ENCODE measurements around the gene KCNJ5.
"Not testable (repeated sequence)": the region's sequence is repeated elsewhere in the genome, so short reads cannot be mapped to it uniquely, and the experiment has no call there.

KCNJ5 gene

DNA sequence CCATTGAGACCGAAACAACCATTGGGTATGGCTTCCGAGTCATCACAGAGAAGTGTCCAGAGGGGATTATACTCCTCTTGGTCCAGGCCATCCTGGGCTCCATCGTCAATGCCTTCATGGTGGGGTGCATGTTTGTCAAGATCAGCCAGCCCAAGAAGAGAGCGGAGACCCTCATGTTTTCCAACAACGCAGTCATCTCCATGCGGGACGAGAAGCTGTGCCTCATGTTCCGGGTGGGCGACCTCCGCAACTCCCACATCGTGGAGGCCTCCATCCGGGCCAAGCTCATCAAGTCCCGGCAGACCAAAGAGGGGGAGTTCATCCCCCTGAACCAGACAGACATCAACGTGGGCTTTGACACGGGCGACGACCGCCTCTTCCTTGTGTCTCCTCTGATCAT is 20.5 kb downstream of the KCNJ5 start:
- DNase-seq (ENCODE audit: low read depth in 2 of 2): no peak

GRCh38 chr11:128913806-128914205 is 22.6 kb downstream of the KCNJ5 start:
- no peak for DNase-seq (ENCODE audit: low read depth in 2 of 2)

- no peak for DNase-seq (ENCODE audit: low read depth in 2 of 2)
Measured at GRCh38 chr11:128914216-128915148, 23.3 kb downstream of the KCNJ5 start.

DNA sequence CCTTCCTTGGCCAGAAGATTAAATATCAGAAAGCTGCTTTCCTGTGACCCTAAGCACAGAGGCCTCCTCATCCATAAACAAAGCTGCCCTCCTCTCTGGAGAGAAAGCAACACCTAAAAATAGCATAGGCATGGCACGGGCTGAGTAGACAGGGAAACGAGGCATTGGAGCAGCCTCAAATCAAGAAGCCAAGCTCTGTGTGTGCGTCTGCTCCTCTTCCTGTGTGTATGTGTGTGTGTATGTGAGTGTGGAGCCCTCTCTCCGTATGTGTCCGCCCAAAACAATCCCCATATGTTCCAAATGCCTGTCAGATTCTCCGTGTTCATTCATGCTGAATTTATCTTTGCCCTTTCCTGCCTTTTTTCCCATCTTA is 24.0 kb downstream of the KCNJ5 start:
- DNase-seq (ENCODE audit: low read depth in 2 of 2): no peak

GRCh38 chr11:128916037-128916572 is 24.9 kb downstream of the KCNJ5 start:
- no peak for DNase-seq (ENCODE audit: low read depth in 2 of 2)

GRCh38 chr11:128916681-128917080 is 25.5 kb downstream of the KCNJ5 start:
- DNase-seq (ENCODE audit: low read depth in 2 of 2): no peak

DNA sequence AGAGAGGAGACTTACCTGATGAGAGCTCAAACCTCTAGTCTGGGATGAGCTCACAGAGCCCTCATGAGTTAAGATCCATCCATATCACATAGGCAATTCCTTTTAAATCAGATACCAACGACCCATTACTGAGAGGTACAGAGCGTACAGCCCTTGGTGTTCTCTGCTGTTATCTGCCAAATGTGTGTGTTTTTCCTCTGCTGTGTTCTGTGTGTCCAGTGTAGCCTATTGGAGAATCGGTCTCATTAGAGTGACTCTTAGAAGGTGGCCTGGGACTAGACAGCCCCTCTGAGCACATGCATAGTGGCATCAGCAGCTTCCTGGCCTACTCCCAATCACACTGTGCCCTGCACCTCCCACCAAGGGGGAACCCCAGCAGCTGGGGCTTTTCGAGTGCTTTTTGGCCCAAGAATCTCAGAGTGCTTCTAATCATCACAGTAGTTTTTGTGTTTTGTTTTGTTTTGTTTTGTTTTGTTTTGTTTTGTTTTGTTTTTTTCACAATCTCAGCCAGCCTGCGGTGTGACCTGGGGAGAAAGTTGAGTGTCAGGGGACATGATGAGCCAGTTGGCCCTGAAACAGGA is 26.1 kb downstream of the KCNJ5 start:
- no peak for DNase-seq (ENCODE audit: low read depth in 2 of 2)

- no peak for DNase-seq (ENCODE audit: low read depth in 2 of 2)
Measured at GRCh38 chr11:128919216-128919615, 28.1 kb downstream of the KCNJ5 start.

DNA sequence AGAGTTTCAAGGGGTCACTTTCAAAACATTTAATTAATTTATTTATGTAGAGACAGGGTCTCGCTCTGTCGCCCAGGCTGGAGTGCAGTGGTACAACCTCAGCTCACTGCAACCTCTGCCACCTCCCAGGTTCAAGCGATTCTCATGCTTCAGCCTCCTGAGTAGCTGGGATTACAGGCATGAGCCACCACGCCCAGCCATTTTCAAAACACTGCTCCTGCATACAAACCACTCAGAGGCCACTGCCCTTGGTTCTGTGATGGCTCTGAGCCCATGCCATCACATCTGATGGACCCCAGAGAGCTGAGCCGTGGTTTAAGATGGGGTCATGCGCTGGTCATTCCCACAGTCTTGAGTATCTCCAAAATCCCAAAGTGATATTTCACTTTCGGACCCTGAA is 28.5 kb downstream of the KCNJ5 start:
- not testable (repeated sequence) for DNase-seq (ENCODE audit: low read depth in 2 of 2)

DNA sequence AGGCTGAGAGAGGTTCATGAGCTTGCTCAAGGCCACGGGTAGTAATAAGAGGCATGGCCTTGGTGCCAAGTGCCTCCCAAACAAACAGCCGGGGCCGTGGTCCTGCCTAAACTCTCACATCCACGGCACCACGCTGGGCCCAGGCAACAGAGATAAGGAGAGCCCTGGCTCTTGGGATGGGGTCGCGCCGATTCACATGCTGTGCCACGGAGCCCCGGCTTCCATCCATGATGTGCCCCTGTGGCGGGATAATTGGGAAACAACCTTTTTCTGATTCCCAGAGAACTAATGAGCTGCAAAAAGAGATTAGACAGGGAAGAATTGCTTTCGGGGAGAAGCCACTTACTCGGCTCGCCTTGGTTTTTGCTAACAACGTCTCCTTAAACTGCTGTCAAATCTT is 29.5 kb downstream of the KCNJ5 start:
- DNase-seq (ENCODE audit: low read depth in 2 of 2): no peak

DNA sequence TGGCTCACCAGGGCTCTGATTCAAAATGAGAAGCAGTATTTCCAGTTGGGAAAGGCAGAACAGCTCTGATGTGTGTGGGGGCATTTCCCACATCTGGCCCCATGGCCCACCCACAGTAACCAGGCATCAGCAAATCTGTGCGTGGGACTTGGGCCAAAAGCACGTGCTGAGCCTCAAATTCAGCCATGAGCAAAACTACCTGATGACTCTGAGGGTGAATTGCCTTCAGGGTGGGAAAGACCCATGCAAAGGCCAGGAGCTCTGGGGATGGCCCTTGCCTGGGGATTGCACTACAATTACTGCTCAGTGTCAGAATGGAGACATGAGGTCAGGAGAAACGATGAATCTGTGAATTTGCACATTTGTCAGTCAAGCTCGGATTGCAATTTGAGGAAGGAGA is 30.6 kb downstream of the KCNJ5 start:
- DNase-seq (ENCODE audit: low read depth in 2 of 2): no peak

DNA sequence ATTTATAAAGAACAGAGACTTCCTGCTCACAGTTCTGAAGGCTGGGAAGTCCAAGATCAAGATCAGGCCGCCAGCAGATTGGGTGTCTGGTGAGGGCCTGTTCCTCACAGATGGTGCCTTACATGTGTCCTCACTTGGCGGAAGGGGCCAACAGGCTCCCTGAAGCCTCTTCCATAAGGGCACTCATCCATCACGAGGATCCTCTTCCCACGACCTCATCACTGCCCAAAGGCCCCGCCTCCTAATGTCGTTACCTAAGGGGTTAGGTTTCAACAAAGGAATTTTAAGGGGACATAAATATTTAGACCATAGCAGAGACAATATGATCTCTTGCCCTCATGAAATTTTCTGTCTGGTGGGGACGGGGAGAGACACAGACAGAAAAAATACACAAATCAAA is 32.9 kb downstream of the KCNJ5 start:
- no peak for DNase-seq (ENCODE audit: low read depth in 2 of 2)

DNA sequence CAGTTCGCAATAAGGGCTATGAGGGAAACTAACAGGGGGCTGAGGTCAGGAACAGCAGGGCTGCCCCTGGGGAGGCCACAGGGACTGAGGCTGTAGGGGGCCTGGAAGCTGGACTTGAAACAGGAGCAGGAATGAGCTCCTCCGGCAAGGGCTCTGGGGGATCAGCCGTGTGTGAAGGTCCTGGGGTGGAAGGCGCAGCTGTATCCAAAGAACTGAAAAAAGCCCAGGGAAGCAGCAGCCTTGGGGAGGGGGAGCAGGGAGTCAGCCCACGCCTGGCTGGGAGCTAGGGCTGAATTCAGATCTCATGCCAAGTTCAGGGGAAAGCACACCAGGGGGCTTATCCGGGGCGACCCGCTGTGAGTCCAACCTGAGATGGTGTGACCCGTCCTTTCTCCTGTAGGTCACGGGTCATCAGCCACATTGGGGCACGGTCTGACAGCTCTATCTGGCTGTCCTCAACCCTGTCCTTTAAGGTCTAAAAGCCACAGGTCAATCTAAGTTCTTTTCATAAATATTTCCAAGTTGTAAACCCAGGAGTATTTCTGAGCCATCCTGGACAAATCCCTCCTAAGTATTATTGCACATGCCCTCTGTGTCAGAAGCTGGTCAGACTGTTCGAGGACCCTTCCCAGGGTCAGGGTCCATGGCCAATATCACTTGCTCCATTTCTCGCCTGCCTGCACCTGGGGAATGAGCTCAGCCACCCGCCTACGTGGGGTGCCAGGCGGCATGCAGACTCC is 33.5 kb downstream of the KCNJ5 start:
- DNase-seq (ENCODE audit: low read depth in 2 of 2): no peak

GRCh38 chr11:128925250-128925600 is 34.1 kb downstream of the KCNJ5 start:
- DNase-seq (ENCODE audit: low read depth in 2 of 2): no peak

- DNase-seq (ENCODE audit: low read depth in 2 of 2): no peak
Measured at GRCh38 chr11:128926000-128926399, 34.8 kb downstream of the KCNJ5 start.

GRCh38 chr11:128926437-128927107 is 35.4 kb downstream of the KCNJ5 start:
- DNase-seq (ENCODE audit: low read depth in 2 of 2): no peak

- no peak for DNase-seq (ENCODE audit: low read depth in 2 of 2)
Measured at GRCh38 chr11:128927108-128927461, 35.9 kb downstream of the KCNJ5 start.

GRCh38 chr11:128927683-128928336 is 36.7 kb downstream of the KCNJ5 start:
- DNase-seq (ENCODE audit: low read depth in 2 of 2): no peak

DNA sequence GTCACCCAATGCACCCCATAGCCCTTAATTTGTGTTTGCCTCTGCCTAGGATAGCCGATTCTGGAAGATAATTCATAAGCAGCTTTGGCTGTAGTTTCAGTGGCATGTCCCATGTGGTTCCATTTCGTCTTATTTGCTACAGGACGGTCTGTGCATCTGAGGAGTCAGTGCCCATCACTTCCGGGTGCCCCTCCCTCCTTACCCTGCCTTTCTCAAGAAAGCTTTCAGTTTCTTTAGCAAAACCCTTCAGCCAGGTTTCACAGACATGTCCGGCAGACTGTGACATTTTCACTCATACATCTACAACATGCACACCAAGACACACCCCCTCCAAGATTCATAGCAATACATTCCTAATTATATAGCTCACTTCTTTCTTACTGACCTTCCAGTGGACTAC is 37.2 kb downstream of the KCNJ5 start:
- DNase-seq (ENCODE audit: low read depth in 2 of 2): no peak

- DNase-seq (ENCODE audit: low read depth in 2 of 2): no peak
Measured at GRCh38 chr11:128929468-128929867, 38.3 kb downstream of the KCNJ5 start.

GRCh38 chr11:128929991-128930390 is 38.8 kb downstream of the KCNJ5 start:
- DNase-seq (ENCODE audit: low read depth in 2 of 2): no peak

DNA sequence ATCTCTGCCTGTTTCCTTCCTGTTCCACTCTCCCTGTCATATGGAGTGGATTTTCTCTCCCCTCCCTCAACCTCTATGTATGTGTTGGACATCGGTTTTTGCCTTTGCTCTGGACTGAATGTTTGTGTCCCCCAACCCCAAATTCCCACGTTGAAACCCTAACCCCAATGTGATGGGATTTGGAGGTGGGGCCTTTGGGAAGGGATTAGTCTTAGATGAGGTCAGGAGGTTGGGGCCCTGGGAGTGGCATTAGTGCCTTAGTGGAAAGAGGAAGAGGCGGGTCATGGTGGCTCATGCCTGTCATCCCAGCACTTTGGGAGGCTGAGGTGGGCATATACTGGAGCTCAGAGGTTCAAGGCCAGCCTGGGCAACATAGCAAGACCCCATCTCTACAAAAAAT is 39.9 kb downstream of the KCNJ5 start:
- DNase-seq (ENCODE audit: low read depth in 2 of 2): no peak

Measured in stimulated activated CD8-positive, alpha-beta memory T cell treated with anti-CD3 and anti-CD28 coated beads, Interleukin-15, amount 100 ng/mL, for 4 hours (primary cell).